AG09319 (cell line): ENCODE measurements around the gene CORO2B.
"Not testable (repeated sequence)": the region's sequence is repeated elsewhere in the genome, so short reads cannot be mapped to it uniquely, and the experiment has no call there.

Experiments used
- DNase-seq: peaks from one replicate; pipeline ENCODE4 v3.0.0-alpha.2; 2010; ENCODE audit warnings: low read depth; ENCODE audit errors: extremely low read depth
- CTCF ChIP-seq: IDR thresholded peaks from 2 replicates; pipeline ENCODE4 v1.5.1; 2011; ENCODE audit warnings: low read depth, mild to moderate bottlenecking, inconsistent platforms, low read length, moderate library complexity

Gene CORO2B

GRCh38 chr15:68603216-68603595 is 24.4 kb downstream of the CORO2B start:
- no peak for TF ChIP-seq CTCF
- no peak for DNase-seq

GRCh38 chr15:68603951-68604350 is 25.2 kb downstream of the CORO2B start:
- DNase-seq, result no peak
- no peak for TF ChIP-seq CTCF

GRCh38 chr15:68604840-68605478 is 26.2 kb downstream of the CORO2B start:
- not testable (repeated sequence) for DNase-seq

- no peak for TF ChIP-seq CTCF
These were observed 27.6 kb downstream of the CORO2B start for GRCh38 chr15:68606375-68606774.

GRCh38 chr15:68608206-68608843 is 29.5 kb downstream of the CORO2B start:
- DNase-seq, result no peak
- TF ChIP-seq CTCF, result no peak

More at GRCh38 chr15:68606375-68606774, 27.6 kb downstream of the CORO2B start:
- no peak for DNase-seq

GRCh38 chr15:68608844-68609232 is 30.0 kb downstream of the CORO2B start:
- DNase-seq, result no peak
- TF ChIP-seq CTCF, result no peak

GRCh38 chr15:68609629-68610028 is 30.8 kb downstream of the CORO2B start:
- DNase-seq, result no peak
- TF ChIP-seq CTCF, result no peak

- no peak for TF ChIP-seq CTCF
- DNase-seq, result no peak
These were observed 32.0 kb downstream of the CORO2B start for GRCh38 chr15:68610825-68611224.
